Right renal pelvis (tissue), 4 donors: Measurements from ENCODE around the gene SFMBT1. TPM values are rescaled to one million over a fixed set of nuclear protein-coding genes. Genes with fewer than 3 reads are reported as not detected.

Source experiments
- DNase-seq, 4 donors: peaks; one replicate each; pipeline ENCODE4 v3.0.0-alpha.2; 2013; ENCODE audit warnings: low read depth in 4 of 4, low spot score in 3 of 4, missing footprints in 1 of 4
- polyA plus RNA-seq, 4 donors: library from polyadenylated mRNA; unstranded; fragments of 120-200 nt; gene quantifications; one replicate each; pipeline ENCODE4 v1.2.1, GENCODE V29; 2013; ENCODE audit not compliant: insufficient read length in 4 of 4

SFMBT1 gene
- polyA plus RNA-seq, 4 donors, result 8.5 to 12.5 (median 9.5) TPM

DNA sequence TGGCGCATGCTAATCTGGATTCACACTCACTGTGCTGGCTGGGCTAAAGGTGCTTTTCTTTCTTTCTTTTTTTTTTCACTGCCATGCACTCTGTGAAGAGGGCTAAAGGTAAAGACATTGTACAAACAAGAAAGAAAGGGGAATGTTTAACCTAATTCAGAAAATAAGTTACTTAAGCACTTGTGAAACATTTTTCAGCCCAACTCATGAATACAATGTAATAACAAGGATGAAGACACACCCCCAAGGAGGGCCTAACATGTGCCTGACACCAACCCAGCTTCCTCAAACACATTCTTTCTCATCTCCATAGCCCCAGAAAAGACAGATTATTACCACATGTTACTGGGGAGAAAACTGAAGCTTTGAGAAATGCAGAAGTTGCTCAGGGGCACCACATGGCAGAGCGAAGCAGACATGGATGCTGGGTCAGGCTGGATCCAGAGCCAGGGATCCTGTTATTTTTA lies 154.2 kb downstream of the SFMBT1 start:
- DNase-seq, result peak in 1 of 4 donors; percentile 20

DNA sequence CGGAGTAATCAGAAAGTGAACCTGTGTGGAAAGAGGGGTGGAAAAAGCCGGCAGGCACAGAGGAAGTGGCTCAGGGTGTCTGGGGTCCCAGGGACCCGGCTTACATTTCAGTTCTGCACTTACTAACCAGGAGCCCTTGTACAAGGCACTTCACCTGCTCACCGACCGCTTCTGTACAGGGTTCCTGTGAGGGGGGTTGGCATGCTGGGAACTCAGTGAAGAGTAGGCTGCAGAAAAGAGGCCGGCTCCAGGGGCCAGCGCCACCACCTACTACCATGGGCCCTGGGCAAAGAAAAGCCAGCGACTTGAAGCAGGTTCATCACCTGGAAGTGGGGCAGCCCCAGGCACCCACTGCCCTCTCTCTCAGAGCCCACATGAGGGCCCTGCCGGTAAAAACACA lies 154.7 kb downstream of the SFMBT1 start:
- DNase-seq, result no peak

DNA sequence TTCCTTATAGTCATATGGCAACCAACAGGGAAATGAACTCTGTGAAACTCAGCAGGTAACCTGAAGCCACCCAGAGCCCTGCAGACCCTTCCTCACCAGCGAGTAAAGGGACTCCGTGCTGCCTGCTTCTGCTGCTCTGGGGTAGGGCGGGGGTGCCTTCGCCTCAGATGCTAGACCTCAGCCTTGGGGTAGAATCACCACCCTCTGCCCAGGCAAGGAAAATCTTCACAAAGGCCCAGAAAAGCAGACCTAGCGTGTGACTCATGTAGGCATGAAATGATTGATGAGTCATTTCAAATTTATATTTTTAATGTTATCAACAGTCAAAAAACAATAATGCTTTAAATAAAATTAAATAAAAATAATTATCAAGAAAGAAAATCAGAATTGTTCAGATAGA lies 155.1 kb downstream of the SFMBT1 start:
- DNase-seq, result no peak

DNA sequence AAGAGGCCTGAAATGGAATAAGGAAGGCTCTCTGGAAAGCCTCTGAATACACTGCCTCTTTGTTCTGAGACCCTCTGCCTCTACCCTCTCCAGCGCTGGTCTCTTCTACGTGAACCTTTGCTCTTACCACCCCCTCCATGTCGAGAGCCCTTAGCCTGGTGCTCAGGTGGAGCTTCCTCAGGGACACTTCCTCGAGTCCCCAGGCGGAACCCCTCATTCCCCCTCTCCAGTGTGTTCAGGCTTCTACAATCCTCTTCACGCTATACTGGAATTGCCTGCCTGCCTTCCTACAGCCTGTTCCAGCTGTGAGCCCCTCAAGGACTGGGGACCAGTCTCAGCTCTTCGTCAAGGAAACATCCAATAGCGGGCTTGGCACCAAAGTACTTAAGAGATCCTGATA lies 156.0 kb downstream of the SFMBT1 start:
- DNase-seq, result no peak

DNA sequence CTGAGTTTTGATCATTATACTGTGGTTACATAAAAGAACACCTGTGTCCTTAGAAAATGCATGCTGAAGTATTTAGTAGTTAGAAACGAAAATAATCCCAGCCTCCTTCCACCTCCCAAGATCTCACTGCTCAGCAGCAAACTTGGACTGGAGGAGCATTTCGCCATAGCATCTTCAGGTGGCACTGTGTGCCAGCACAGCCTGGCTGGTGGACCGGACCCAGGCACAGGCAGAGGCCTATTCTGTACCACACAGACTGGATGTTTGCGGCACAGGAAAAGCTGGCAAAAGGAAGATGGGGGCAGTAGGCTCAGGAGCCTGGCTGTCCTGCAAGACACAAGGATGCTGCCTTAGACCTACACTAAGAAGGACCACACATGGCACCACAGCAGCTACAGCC lies 158.7 kb downstream of the SFMBT1 start:
- DNase-seq, result no peak

DNA sequence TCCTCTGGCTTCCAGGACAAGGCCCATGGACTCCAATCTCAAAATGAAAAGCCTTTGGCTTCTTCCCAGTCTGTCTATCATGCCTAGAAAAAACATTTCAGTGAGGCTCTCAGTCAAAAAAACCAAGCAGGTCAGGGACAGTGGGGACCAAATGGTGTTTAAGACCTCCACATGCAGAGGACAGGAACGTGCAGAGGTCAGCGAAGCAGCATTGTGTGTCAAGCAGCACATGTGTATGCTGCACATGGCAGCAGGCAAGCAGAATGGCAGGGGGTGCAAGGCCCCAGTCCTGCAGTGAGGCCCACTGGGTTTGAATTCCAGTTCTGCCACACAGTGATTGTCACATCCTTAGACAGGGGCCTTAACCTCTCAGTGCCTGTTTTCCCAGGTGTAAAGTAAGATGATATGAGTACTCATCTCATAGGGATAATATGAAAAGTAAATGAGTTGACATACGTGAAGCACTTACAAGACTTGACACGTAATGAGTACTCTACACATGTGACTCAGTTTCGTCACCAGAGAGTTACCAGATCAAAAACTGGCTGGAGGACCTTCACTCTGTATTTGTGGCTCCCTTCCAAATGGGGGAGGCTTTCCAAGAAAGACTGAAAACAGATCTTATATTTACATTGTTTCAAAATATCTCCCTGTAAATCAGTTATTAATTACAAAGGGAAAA lies 159.7 kb downstream of the SFMBT1 start:
- DNase-seq, result no peak

DNA sequence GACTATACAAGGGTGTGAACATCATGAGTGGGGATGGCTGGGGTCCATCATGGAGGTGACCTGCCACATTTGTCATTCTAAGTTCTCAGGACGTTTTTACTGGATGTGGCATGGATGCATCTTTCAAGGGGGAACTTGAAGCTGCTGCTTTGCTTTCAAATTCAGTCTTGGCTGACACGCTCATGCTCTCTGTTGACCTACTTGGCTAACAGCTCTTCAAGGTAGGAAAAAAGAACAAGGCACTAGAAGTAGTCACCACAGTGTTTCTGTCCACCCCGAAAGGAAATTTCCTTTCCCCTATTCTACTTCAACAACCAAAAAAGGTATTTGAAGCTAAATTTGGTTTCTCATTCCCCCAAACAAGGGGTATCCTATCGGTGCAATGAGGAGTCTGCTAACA lies 163.5 kb downstream of the SFMBT1 start:
- DNase-seq, result no peak

DNA sequence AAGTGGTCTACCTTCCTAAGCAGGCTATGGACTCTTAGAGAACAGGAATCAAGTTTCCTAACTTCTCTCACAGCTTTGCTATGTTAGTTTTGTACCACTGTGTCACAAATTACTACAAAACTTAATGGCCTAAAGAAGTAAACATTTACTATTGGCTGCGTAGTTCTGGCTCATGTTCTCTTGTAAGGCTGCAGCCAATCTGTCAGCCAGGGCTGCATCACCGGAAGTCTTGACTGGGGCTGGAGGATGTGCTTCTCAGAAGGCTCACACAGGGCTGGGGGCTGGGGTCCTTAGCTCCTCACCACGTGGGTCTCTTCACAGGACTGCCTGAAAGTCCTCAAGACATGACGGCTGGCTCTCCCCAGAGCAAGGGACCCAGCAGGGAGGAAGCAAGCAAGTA lies 164.0 kb downstream of the SFMBT1 start:
- DNase-seq, result no peak

DNA sequence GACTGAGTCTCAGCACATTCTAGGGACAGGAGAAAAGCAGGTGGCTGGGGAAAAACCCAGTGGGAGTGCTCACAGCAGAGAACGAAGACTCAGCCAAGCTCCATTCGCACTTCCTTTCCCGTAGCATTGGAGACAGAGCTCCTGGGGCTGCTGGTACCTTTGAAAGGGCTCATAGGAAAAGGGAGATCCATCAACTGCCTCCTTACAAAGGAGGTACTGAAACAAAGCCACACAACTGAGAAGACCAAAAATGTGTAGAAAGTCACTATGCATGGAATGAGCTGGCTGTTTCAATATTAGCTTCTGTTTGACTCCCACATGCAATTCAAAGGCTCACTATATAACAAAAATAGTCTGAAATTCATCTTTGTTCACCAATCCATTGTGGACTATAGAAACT lies 165.4 kb downstream of the SFMBT1 start:
- DNase-seq, result no peak

DNA sequence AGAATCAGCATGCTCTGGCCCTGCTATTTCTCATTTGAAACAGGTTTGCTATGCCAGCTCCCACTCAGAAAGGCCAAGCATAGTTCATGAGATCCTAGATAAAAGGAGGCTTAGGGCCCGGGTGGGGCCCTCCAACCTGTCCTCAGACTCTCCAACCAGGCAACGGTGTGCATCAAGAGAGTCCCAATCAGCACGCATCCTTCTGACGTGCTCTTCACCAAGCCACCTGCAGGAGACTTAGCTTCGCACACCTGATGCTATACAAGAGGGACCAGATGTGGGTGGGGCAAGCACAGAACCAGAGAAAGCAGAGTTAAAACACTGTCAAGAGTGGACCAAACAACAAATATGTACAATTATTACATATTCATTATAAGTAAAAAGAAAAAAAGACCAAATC lies 165.8 kb downstream of the SFMBT1 start:
- DNase-seq, result no peak

DNA sequence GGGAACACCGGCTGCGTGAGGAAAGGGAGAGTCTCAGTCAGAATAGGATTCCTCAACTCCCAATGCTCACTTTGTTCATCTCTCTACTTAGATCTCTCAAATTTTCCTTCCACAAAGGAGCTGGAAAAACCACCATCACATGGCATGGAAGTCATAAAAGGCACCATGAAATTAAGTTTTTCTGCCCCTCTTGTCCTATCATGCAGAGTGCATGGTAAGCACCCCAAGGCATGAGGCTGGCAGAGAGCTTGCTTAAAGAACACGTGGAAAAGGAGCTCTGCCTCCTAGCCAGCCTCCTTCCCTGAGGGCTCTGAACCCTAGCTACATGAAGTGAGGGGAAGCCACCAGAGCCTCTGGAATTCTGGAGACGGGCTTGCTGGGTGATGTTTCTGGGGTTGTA lies 166.3 kb downstream of the SFMBT1 start:
- no peak for DNase-seq

DNA sequence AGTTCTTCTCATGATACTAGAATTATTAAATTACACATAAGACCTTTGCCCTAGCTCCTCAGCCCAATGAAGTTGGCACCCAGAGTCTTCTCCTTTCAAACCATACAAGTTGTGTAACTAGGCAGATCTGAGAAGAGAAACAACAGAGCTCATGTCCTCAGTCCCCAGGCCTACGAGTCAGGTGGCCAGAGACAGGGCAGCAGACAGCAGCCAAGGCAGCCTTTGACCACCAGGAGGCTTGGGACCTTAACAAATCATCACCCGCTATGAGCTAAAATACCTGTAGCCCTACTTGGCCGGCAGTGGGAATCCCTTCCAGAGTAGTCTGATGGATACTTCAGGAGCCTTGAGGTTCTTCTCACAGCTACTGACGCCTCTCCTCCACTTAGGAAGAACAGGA lies 166.8 kb downstream of the SFMBT1 start:
- no peak for DNase-seq

DNA sequence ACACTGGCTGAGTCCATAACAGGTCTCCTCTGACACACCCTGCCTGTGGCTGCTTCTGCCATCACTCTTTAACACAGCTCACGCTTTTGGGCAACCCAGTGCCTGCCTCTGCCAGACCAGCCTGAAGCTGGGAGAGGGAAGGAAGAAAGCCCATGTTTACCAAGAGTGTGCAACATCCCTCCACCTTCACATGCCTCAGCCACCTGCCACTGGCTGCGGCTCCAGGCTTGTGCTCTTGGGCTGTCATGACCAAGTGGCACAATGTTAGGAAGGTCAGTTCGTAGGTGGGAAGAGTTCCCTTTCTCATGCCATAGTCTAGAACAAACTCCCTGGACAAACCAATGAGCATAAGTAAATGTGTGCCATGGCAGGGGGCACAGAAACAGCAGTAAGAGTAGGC lies 168.8 kb downstream of the SFMBT1 start:
- no peak for DNase-seq

DNA sequence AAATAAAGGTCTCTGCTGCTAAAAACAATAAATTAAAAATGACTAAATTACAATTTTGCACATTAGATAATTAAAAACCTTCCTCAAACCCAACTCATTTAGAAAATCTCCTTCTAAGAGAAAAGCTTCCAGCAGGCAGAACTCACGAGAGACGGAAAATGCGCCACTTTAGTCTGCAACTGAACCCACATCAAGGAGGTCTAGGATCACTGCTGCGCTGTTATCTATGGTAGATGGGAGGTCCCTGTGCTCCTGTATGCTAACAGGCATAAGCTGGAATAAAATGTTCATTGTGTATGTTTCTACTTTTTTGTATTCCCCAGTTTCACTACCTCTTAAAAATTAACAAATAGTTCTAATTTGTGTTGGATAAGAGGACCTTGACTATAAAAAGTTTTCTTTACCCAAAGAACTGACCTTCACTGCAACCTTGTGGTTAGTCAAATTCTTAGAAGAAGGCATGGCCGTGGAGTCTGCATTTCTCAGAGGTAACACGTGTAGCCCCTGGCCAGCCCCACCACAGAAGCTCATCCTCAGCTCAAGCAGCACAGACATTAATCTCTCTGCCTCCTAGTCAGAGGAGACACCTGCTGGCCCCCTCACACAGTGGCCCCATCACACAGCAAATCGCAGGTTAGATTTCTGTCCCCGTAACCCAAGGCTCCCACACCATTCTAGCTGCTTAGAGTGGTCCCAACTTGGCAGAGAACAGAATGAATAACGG lies 170.8 kb downstream of the SFMBT1 start:
- DNase-seq, result no peak

DNA sequence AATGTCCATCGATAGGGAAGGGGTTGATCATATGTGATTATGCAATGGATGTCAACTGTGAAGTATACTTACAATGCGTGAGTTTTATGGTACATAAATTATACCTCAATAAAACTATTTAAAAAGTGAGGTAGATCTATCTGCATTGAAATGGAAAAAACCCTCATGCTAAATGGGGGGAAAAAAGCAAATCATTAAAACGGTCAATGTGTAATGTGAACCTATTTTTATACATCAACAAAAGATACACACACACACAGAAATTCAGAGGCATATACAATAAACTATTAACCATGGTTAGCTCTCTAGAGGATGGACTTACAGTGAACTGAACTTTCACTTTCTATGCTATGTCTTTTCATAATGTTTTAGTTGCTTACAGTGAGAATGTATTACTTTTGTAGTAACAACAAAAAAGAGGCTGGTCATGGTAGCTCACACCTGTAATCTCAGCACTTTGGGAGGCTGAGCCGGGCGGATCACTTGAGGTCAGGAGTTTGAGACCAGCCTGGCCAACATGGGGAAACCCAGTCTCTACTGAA lies 171.6 kb downstream of the SFMBT1 start:
- no peak for DNase-seq

DNA sequence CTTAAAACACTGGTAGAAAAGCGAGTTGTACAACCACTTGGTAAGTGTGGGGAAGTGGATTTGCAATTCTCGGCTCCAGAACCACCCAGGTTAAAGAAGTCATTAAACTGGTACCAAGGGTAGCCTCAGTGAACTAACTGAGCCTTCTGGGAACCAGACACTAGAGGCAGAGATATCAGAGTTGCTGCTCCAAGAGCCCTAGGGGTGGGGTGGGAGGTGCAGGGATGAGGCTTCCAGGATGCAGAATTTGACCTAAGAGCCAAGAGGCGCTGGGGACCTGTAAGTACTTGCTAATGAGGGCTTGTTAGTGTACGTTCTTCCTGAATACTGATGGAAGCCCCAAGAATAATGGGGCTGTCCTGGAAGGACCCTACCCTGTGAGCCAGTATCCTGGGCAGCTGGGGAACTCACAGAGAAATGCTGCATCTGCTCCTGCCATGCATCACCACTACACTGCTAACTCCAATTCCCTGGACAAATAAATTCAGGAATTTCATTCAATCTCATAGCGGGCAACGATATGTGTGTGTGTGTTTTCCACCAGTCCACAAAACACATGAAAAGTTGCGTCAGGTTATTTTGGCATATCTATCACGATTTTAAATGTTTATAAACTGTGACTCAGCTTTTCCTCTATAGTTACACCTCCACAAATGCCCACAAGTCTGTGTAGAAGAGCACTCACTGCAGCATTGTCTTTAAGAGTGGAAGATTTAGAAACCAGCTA lies 172.3 kb downstream of the SFMBT1 start:
- DNase-seq, result no peak

DNA sequence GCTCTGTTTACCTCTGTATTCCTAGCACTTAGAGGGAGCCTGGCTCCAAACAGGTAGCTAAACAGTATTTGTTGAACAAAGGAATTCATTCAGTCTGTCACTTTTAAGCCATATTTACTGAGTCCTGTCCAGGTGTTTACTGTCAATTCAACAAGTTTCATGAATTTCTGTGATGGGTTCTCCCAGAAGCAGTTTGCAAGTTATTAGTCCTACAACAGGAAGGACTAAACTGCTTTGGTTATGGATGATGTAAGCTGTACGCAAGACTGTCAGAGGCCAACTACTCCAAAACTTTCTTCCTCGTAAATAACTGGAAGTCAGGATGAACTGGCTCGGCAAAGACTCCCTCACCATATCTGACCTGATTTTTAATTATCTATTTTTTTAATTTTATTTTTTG lies 173.6 kb downstream of the SFMBT1 start:
- no peak for DNase-seq

DNA sequence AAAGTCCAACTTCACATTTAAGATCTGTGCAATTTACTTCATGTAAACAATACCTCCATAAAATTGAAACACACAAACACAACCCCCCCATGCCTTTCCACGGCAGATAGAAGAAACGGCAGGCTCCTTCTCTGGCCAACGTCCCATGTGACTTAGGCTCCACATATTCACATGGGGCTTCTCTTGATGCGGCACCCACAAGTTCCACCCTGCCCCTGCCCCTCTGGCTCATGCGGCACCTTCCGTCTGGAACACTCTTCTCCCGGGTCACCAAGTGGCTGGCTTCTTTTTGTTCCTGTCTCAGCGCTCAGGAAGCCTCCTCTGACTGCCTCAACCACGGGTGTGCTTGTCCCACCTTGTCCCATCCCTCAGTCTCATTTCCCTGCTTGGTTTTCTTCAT lies 174.1 kb downstream of the SFMBT1 start:
- DNase-seq, result no peak

DNA sequence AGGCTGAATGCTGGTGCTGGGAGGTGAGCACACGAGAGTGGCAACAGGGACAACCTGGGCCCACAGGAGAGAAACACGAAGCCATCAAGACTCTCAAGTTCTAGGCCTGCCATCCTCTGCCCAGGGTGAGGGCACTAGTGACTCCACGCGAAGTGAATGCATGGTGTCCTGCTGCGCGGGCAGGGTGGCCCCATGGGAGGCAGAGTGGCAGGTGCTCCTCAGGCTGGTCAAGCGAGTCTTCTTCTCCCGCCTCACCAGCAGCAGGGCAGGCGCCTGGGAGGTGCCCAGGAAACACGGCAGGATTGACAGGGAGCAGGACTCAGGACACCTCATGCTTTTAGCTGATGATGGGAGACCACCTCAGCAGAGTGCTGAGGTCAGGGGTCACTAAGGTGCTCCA lies 175.4 kb downstream of the SFMBT1 start:
- DNase-seq, result no peak

DNA sequence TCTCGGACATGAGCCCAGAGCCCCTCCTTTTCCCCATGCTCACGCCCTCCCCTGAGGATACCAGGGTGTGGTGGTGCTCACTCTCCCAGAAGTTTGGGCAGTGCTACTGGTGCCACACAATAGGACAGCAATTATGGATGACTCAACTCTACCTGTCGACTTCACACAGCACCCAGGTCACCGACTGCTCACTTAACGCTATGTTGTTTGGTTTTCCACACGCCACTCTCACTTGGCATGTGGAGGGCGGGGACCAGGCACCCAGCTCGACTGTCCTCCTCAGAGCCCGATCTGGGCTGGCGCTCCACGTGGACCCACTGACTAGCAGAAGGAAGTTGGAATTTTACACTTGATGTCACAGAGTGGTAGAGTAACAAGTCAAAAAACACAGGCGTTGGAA lies 179.4 kb downstream of the SFMBT1 start:
- no peak for DNase-seq

DNA sequence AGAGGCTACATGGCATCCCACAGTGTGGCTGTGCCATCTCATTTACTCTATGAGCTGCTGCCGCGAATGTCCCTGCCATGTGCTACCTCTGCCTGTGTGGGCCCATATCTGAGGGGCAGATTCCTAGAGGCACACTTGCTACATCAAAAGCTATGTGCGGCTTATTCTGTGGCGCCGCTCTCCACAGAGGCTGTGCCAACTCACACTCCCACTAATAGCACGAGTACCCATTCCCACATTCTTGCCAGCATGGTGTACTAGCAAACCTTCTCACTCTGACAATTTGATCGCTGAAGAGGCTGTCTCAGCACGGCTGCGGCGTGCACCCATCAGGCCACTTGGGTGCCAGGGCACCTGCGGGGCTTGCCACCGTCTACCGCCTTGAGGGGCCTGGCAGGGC lies 179.9 kb downstream of the SFMBT1 start:
- no peak for DNase-seq

DNA sequence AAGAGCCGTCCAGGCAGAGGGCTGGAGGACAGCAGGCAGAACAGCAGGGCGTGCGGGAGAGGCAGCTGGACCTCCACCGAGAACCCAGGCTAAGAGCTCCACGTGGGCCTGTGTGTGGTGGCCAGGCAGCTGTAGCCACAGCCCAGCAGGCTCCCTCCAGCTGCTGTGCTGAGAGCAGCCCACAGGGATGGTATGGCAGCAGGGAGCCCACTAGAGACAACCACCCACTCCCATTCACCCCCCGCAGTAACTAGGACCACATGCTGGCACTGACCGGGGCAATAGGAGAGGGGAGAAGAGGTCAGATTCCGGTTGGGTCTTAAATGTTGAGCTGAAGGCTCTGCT lies 185.5 kb downstream of the SFMBT1 start:
- no peak for DNase-seq
